Spinal cord (tissue), 10 donors: ENCODE data around the gene SLC2A9. TPM values are rescaled to one million over a fixed set of nuclear protein-coding genes. Genes with fewer than 3 reads are reported as not detected.
A peak's percentile ranks its signal among the peaks of the same experiment; 100 is the strongest.

ENCODE experiments used
- DNase-seq, 6 donors: peaks; one replicate each; pipeline versions ENCODE4 v3.0.0 to v3.0.0-alpha.2; 2013 to 2015; ENCODE audit warnings: low spot score in 6 of 6, low read depth in 4 of 6
- H3K27ac ChIP-seq: one replicate; pipeline ENCODE4 v1.5.1; 2013; ENCODE audit warnings: low read depth, low read length, control low read depth
- H3K27me3 ChIP-seq: one replicate; pipeline ENCODE4 v1.6.1; 2013; ENCODE audit warnings: low read length; ENCODE audit not compliant: control insufficient read depth, insufficient read depth
- H3K36me3 ChIP-seq: one replicate; pipeline ENCODE4 v1.6.1; 2013; ENCODE audit warnings: low read length; ENCODE audit not compliant: control insufficient read depth, insufficient read depth
- H3K4me1 ChIP-seq: one replicate; pipeline ENCODE4 v1.6.1; 2013; ENCODE audit warnings: low read length; ENCODE audit not compliant: control insufficient read depth, insufficient read depth
- H3K4me3 ChIP-seq: one replicate; pipeline ENCODE4 v1.5.1; 2013; ENCODE audit warnings: low read depth, low read length, control low read depth
- H3K9me3 ChIP-seq: one replicate; pipeline ENCODE4 v1.6.1; 2013; ENCODE audit warnings: low read length; ENCODE audit not compliant: control insufficient read depth, insufficient read depth
- WGBS: methylation state at CpG from one replicate; pipeline ENCODE4 v1.1.5; 2013; ENCODE audit warnings: missing lambda C conversion rate; ENCODE audit not compliant: insufficient coverage; 5-methylcytosine and 5-hydroxymethylcytosine counted together
- polyA plus RNA-seq, 2 donors: library from polyadenylated mRNA; unstranded; fragments of 120-200 nt; gene quantifications; one replicate each; pipeline ENCODE4 v1.2.1, GENCODE V29; 2013; ENCODE audit not compliant: insufficient read length in 2 of 2
- total RNA-seq, 2 donors: library from RNA; depleted of rRNA in 1 of 2; stranded (reverse); fragments of 120-200 nt in 1 of 2; fragments of >200 nt in 1 of 2; gene quantifications; one replicate each; pipeline versions ENCODE4 v1.2.3 to v1.2.4, GENCODE V29; 2013 to 2014
- donor health status: healthy.

Gene SLC2A9
- total and polyA plus RNA-seq, 4 donors, result 2.0 to 4.4 (median 3.7) TPM

GRCh38 chr4:9874385-9874784, 146.9 kb downstream of the SLC2A9 start:
- Histone ChIP-seq H3K27me3 (no peaks in the 10 kb centered on the region), H3K9me3 (no peaks in the 10 kb centered on the region), H3K4me3 (no peak overlapping the region), H3K36me3 (no peaks in the 10 kb centered on the region), H3K27ac (no peak overlapping the region), H3K4me1 (no peaks in the 10 kb centered on the region)
- DNase-seq, result no peak
- 96% methylated on average over 5 of the region's 5 CpGs for WGBS

DNA sequence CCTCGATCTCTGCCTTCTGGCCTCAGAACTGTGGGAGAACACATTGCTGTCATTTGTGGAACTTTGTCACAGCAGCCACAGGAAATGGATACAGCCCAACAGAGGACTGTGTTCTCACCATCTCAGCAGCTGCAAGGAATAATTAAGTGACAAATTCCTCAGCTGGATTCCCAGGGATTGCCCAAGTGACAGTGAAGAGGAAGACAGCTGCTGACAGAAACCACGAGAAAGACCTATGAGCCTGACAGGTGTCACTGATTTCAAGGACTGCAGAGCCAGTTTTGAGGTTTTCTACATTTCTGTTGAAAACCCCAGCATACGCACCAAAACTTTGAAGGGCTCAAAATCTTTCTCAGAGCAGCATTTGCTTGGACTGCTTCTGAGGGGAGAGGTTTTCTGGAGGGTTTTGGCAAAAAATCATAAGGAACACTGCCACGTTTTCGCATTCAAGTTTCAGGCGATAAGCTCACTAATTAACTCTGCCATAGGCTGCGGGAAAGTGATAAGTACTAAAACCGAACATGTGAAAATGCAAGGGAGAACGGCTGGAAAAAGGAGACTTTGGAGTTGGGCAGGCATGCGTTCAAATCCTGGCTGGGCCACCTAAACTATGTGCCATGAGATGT, 151.0 kb downstream of the SLC2A9 start:
- H3K4me3 ChIP-seq, result no peak overlapping the region
- no peaks in the 10 kb centered on the region for H3K9me3 ChIP-seq
- DNase-seq, result peak in 1 of 6 donors; percentile 84
- 84% methylated on average over 9 of the region's 10 CpGs for WGBS
- no peaks in the 10 kb centered on the region for H3K27me3 ChIP-seq
- H3K27ac ChIP-seq, result no peak overlapping the region
- H3K36me3 ChIP-seq, result no peaks in the 10 kb centered on the region
- H3K4me1 ChIP-seq, result no peaks in the 10 kb centered on the region

GRCh38 chr4:9867751-9868425, 153.4 kb downstream of the SLC2A9 start:
- Histone ChIP-seq H3K27ac (no peak overlapping the region), H3K4me3 (no peak overlapping the region), H3K27me3 (no peaks in the 10 kb centered on the region), H3K36me3 (no peaks in the 10 kb centered on the region), H3K4me1 (no peaks in the 10 kb centered on the region), H3K9me3 (no peaks in the 10 kb centered on the region)
- no peak for DNase-seq
- WGBS, result 83% methylated on average over 11 of the region's 11 CpGs

GRCh38 chr4:9866931-9867330, 154.4 kb downstream of the SLC2A9 start:
- peak in 1 of 6 donors; percentile 33 for DNase-seq
- no peaks in the 10 kb centered on the region for H3K27me3 ChIP-seq
- no peaks in the 10 kb centered on the region for H3K36me3 ChIP-seq
- H3K4me1 ChIP-seq, result no peaks in the 10 kb centered on the region
- H3K4me3 ChIP-seq, result no peak overlapping the region
- no peaks in the 10 kb centered on the region for H3K9me3 ChIP-seq
- no peak overlapping the region for H3K27ac ChIP-seq
- WGBS, result 80% methylated on average over 2 of the region's 5 CpGs

GRCh38 chr4:9861561-9861960, 159.7 kb downstream of the SLC2A9 start:
- H3K27me3 ChIP-seq, result no peaks in the 10 kb centered on the region
- WGBS, result 100% methylated on average over 1 of the region's 3 CpGs
- DNase-seq, result no peak
- no peaks in the 10 kb centered on the region for H3K4me1 ChIP-seq
- H3K9me3 ChIP-seq, result no peaks in the 10 kb centered on the region
- no peaks in the 10 kb centered on the region for H3K36me3 ChIP-seq
- no peak overlapping the region for H3K4me3 ChIP-seq
- no peak overlapping the region for H3K27ac ChIP-seq

GRCh38 chr4:9859810-9860209, 161.5 kb downstream of the SLC2A9 start:
- 76% methylated on average over 6 of the region's 6 CpGs for WGBS
- DNase-seq, result peak in 2 of 6 donors; percentile 45 to 62
- H3K27me3 ChIP-seq, result no peaks in the 10 kb centered on the region

GRCh38 chr4:9849538-9849920, 171.8 kb downstream of the SLC2A9 start:
- peak in 3 of 6 donors; percentile 12 to 88 (median 20) for DNase-seq
- Histone ChIP-seq H3K27me3 (no peaks in the 10 kb centered on the region), H3K4me1 (peaks cover 9% of the 10 kb centered on the region), H3K4me3 (no peak overlapping the region), H3K36me3 (no peaks in the 10 kb centered on the region), H3K9me3 (no peaks in the 10 kb centered on the region), H3K27ac (no peak overlapping the region)
- 46% methylated on average over 2 of the region's 2 CpGs for WGBS

More at GRCh38 chr4:9859810-9860209, 161.5 kb downstream of the SLC2A9 start:
- Histone ChIP-seq H3K4me1 (no peaks in the 10 kb centered on the region), H3K9me3 (no peaks in the 10 kb centered on the region), H3K27ac (no peak overlapping the region), H3K36me3 (no peaks in the 10 kb centered on the region), H3K4me3 (no peak overlapping the region)

- no peaks in the 10 kb centered on the region for H3K9me3 ChIP-seq
- no peak for DNase-seq
- no CpG with 5 or more reads among the region's 5 CpGs for WGBS
Observed at GRCh38 chr4:9847968-9848748, 173.1 kb downstream of the SLC2A9 start.

GRCh38 chr4:9845791-9846493, 175.4 kb downstream of the SLC2A9 start:
- Histone ChIP-seq H3K9me3 (peaks cover 3% of the 10 kb centered on the region), H3K4me1 (peaks cover 9% of the 10 kb centered on the region), H3K27me3 (no peaks in the 10 kb centered on the region), H3K4me3 (no peak overlapping the region), H3K27ac (no peak overlapping the region), H3K36me3 (no peaks in the 10 kb centered on the region)
- no peak for DNase-seq
- 98% methylated on average over 5 of the region's 9 CpGs for WGBS

More at GRCh38 chr4:9847968-9848748, 173.1 kb downstream of the SLC2A9 start:
- Histone ChIP-seq H3K27ac (no peak overlapping the region), H3K27me3 (no peaks in the 10 kb centered on the region), H3K4me1 (peaks cover 9% of the 10 kb centered on the region), H3K36me3 (no peaks in the 10 kb centered on the region), H3K4me3 (no peak overlapping the region)
